Measurements from ENCODE around the gene KAZN. TPM values are rescaled to one million over a fixed set of nuclear protein-coding genes. Genes with fewer than 3 reads are reported as not detected.

KAZN gene
- total RNA-seq, 1 experiment from 2014 or later, result 6.5 TPM

- no peak for DNase-seq (ENCODE audit: low read depth, low spot score)
- in situ Hi-C loops (cut with HindIII; ENCODE audit: low pct_unique_long_range_greater_than_20kb, low sequenced_read_pairs), result no loop called here
Measured at GRCh38 chr1:14679027-14679688, 80.7 kb downstream of the KAZN start.

GRCh38 chr1:14681182-14681581 is 82.7 kb downstream of the KAZN start:
- DNase-seq (ENCODE audit: low read depth, low spot score), result no peak
- in situ Hi-C loops (cut with HindIII; ENCODE audit: low pct_unique_long_range_greater_than_20kb, low sequenced_read_pairs), result no loop called here

- in situ Hi-C loops (cut with HindIII; ENCODE audit: low pct_unique_long_range_greater_than_20kb, low sequenced_read_pairs), result no loop called here
- no peak for DNase-seq (ENCODE audit: low read depth, low spot score)
Measured at GRCh38 chr1:14682941-14683621, 84.6 kb downstream of the KAZN start.

DNA sequence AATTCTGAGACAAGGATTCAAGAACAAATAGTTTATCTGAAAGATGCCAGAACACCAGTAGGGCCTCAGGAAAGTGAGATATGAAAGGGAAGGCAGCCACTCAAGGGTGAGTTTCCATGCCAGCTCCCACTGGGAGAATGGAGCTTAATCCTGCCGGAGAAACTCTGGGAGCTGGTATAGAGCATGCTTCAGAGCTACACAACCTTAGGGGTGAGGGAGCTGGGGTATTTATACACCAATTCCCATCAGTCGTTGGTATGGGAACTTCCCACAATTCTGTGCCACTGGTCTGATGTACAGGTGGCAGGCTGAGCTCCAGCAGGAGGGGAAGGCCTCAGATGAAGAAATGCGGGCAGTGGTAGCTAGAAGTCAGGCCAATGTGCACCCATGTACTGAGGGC is 86.6 kb downstream of the KAZN start:
- in situ Hi-C loops (cut with HindIII; ENCODE audit: low pct_unique_long_range_greater_than_20kb, low sequenced_read_pairs), result no loop called here
- no peak for DNase-seq (ENCODE audit: low read depth, low spot score)

GRCh38 chr1:14686701-14687100 is 88.2 kb downstream of the KAZN start:
- no peak for DNase-seq (ENCODE audit: low read depth, low spot score)
- in situ Hi-C loops (cut with HindIII; ENCODE audit: low pct_unique_long_range_greater_than_20kb, low sequenced_read_pairs), result no loop called here

DNA sequence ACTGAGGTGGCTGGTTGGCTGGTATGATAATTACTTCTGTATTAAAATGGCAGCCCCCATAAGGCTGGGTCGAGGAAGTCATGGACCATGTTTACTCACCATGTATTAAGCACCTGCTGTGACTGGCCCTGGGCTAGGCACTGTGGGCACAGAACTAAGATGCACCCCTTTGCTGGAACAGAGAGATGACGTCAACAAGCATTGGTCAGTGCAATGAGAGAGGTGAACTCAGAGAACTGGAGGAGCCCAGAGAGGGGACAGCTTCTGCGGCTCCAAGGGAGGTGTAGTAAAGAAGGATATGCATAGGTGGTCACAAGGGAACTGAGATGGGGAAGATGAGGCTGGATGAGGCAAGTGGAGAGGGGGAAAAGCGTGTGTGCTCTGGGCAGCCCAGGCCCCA is 88.7 kb downstream of the KAZN start:
- in situ Hi-C loops (cut with HindIII; ENCODE audit: low pct_unique_long_range_greater_than_20kb, low sequenced_read_pairs), result no loop called here
- DNase-seq (ENCODE audit: low read depth, low spot score), result no peak

DNA sequence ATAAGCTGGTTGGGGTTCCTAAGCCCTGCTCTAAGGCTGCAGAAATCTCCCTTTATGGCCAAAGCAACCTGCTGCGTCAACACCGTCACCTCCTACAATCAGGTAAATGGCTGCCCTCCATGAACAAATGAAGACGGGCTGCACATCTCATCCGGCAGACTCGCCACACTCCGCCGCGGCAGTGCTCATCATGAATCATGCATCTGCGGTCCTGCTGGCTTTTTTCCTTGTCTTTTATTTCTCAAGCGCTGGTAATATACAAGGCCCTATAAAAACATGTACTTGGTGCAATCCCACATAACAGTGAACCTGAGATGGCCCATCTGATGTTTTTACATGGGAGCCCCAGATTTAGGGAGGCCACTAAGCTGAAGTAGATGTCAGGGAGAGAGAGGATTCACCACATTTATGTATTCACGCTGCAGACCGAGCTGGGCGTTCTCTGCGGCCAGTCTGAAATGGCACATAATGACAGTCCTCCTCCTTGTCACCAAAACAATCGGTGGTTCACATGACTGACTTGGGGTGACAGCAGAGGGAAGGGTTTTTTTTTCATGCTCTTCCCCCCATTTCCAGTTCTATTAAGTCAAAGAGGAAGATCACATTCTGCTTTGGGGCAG is 91.6 kb downstream of the KAZN start:
- DNase-seq (ENCODE audit: low read depth, low spot score), result no peak
- in situ Hi-C loops (cut with HindIII; ENCODE audit: low pct_unique_long_range_greater_than_20kb, low sequenced_read_pairs), result no loop called here

- no peak for DNase-seq (ENCODE audit: low read depth, low spot score)
- in situ Hi-C loops (cut with HindIII; ENCODE audit: low pct_unique_long_range_greater_than_20kb, low sequenced_read_pairs), result no loop called here
Measured at GRCh38 chr1:14693949-14694348, 95.5 kb downstream of the KAZN start.

GRCh38 chr1:14694589-14694988 is 96.1 kb downstream of the KAZN start:
- in situ Hi-C loops (cut with HindIII; ENCODE audit: low pct_unique_long_range_greater_than_20kb, low sequenced_read_pairs), result no loop called here
- no peak for DNase-seq (ENCODE audit: low read depth, low spot score)

DNA sequence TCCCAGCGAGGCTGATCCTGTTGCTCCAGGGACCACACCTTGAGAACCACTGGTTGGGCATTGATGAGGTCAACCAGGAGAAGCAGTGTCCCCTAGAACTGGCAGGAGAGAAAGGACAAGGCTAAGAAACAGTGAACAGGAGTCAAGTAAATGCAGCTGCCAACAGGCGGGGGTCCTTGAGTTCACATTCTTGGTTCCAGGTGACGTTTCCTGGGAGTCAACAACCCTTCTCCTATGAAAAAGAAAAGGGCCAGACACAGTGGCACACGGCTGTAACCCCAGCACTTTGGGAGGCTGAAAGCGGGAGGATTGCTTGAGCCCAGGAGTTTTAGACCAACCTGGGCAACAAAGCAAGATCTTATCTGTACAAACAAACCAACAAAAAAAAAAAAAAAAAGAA is 98.3 kb downstream of the KAZN start:
- DNase-seq (ENCODE audit: low read depth, low spot score), result no peak
- in situ Hi-C loops (cut with HindIII; ENCODE audit: low pct_unique_long_range_greater_than_20kb, low sequenced_read_pairs), result no loop called here

DNA sequence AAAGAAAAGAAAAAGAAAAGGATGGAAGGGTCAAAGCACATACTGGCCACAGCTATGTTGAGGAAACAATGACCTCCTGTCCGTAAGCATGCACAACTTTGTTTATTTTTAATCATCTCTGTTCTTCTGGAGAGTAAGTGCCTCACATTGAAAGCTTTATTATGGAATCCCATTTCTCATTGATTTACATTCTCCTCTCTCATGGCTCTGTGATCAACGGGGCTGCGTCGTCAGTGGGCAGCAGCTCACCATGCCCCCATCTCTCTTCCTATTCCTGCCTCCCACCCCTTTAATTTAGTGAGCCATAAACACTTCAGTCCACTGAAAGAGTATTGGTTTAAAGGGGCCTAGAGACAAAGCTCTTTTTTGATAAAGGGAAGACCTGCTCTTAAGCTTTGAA is 98.9 kb downstream of the KAZN start:
- no peak for DNase-seq (ENCODE audit: low read depth, low spot score)
- in situ Hi-C loops (cut with HindIII; ENCODE audit: low pct_unique_long_range_greater_than_20kb, low sequenced_read_pairs), result no loop called here

DNA sequence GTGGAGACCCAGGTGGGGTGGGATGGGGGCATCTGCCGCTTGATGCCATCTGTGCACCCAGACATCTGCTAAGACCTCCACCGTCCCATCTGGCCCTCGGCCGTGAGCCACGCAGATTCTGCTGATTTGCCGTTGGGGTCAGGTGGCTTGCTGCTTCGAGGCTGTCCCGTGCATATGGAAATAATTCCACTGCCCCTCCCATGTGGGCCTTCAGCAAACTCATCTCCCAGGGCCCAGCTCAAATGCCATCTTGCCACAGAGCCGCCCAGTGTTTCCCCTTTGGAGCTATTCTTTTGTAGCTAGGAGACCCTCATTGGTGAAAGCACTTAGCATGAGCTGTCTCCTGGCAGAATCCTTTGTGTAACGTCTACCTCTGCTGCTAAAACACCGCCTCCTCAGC is 99.8 kb downstream of the KAZN start:
- DNase-seq (ENCODE audit: low read depth, low spot score), result no peak
- in situ Hi-C loops (cut with HindIII; ENCODE audit: low pct_unique_long_range_greater_than_20kb, low sequenced_read_pairs), result no loop called here

- in situ Hi-C loops (cut with HindIII; ENCODE audit: low pct_unique_long_range_greater_than_20kb, low sequenced_read_pairs), result no loop called here
- DNase-seq (ENCODE audit: low read depth, low spot score), result no peak
Measured at GRCh38 chr1:14699620-14700019, 101.1 kb downstream of the KAZN start.

- DNase-seq (ENCODE audit: low read depth, low spot score), result no peak
- in situ Hi-C loops (cut with HindIII; ENCODE audit: low pct_unique_long_range_greater_than_20kb, low sequenced_read_pairs), result no loop called here
Measured at GRCh38 chr1:14704846-14705245, 106.4 kb downstream of the KAZN start.

DNA sequence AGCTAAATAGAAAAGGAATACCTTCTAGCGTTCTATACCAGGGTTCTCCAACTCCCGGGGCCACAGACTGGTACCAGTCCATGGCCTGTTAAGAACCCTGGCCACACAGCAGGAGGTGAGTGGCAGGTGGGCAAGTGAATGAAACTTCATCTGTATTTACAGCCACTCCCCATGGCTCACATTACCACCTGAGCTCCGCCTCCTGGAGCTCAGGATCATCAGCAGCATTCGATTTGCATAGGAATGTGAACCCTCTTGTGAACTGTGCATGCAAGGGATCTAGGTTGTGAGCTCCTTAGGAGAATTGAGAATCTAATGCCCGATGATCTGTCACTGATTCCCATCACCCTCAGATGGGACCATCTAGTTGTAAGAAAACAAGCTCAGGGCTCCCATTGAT is 107.3 kb downstream of the KAZN start:
- in situ Hi-C loops (cut with HindIII; ENCODE audit: low pct_unique_long_range_greater_than_20kb, low sequenced_read_pairs), result no loop called here
- no peak for DNase-seq (ENCODE audit: low read depth, low spot score)

DNA sequence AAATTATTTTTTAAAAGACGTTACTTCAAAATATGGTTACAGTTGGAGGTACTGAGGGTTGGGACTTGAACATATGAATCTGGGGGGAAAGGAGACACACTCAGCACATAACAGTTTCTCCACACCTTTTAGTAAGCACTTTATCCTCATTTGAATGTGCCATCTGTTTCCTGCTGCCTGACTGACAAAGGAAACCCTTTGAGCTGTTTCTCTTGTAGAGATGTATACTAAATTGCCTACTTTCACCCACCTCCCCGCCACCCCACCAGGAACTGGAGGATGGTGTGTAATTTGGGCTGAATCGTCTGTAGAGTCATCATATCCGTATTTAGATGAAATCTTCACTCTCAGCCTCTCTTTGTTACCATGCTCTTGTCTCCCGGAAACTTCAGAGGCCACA is 108.1 kb downstream of the KAZN start:
- no peak for DNase-seq (ENCODE audit: low read depth, low spot score)
- in situ Hi-C loops (cut with HindIII; ENCODE audit: low pct_unique_long_range_greater_than_20kb, low sequenced_read_pairs), result no loop called here

GRCh38 chr1:14707531-14708445 is 109.3 kb downstream of the KAZN start:
- in situ Hi-C loops (cut with HindIII; ENCODE audit: low pct_unique_long_range_greater_than_20kb, low sequenced_read_pairs), result no loop called here
- DNase-seq (ENCODE audit: low read depth, low spot score), result no peak

GRCh38 chr1:14710331-14710730 is 111.8 kb downstream of the KAZN start:
- in situ Hi-C loops (cut with HindIII; ENCODE audit: low pct_unique_long_range_greater_than_20kb, low sequenced_read_pairs), result no loop called here

More at GRCh38 chr1:14710331-14710730, 111.8 kb downstream of the KAZN start:
- DNase-seq (ENCODE audit: low read depth, low spot score), result no peak
